K562 treated with DMSO at 1 percent for 4 hours (cell line): Measurements from ENCODE around the gene KRTAP5-7. TPM values are rescaled to one million over a fixed set of nuclear protein-coding genes. Genes with fewer than 3 reads are reported as not detected.

Source experiments
- total RNA-seq: library from RNA; unstranded; fragments of 300-600 nt; gene quantifications from 2 replicates; pipeline ENCODE4 v1.2.3, GENCODE V29; 2022; ENCODE audit not compliant: insufficient read depth

The KRTAP5-7 gene, protein sequence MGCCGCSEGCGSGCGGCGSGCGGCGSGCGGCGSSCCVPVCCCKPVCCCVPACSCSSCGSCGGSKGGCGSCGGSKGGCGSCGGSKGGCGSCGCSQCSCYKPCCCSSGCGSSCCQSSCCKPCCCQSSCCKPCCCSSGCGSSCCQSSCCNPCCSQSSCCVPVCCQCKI
- not detected in 2 replicates for total RNA-seq

DNA sequence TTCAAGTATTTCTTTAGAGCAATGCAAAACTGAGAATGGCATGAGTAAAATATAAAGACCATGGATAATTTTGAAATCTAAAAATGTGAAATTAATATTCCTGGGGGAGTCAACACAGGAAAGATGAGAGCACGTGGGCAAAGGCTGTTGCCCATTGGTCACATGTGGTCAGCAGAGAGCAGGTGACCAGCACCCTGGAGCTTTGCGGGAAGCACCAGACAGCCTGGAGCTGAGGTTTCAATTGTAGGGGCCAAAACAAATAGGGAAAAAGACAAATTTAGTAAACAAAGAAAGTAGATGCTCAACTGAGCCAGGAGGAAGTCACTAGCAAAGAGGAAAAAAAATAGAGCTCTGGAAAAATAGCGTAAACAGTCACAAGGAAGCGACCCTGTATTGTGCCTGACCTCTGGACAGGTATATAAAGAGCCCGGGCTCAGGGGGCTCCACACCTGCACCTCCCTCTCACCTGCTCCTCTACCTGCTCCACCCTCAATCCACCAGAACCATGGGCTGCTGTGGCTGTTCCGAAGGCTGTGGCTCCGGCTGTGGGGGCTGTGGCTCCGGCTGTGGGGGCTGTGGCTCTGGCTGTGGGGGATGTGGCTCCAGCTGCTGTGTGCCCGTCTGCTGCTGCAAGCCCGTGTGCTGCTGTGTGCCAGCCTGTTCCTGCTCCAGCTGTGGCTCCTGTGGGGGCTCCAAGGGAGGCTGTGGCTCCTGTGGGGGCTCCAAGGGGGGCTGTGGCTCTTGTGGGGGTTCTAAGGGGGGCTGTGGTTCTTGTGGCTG, at the start of gene KRTAP5-7:
Gene KRTAP5-7, plus strand, starts transcription at position 472 of the 780 bp plus-strand sequence. Its CDS starts 34 bp downstream, at position 506.

DNA sequence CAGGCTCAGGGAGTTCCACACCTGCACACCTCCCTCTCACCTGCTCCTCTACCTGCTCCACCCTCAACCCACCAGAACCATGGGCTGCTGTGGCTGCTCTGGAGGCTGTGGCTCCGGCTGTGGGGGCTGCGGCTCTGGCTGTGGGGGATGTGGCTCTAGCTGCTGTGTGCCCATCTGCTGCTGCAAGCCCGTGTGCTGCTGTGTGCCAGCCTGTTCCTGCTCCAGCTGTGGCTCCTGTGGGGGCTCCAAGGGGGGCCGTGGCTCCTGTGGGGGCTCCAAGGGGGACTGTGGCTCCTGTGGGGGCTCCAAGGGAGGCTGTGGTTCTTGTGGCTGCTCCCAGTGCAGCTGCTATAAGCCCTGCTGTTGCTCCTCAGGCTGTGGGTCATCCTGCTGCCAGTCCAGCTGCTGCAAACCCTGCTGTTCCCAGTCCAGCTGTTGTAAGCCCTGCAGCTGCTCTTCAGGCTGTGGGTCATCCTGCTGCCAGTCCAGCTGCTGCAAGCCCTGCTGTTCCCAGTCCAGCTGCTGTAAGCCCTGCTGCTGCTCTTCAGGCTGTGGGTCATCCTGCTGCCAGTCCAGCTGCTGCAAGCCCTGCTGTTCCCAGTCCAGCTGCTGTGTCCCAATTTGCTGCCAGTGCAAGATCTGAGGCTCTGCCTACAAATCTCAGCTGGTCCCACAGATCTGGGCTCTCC, 11.1 kb downstream of the KRTAP5-7 start, which contains the start of gene KRTAP5-8:
Gene KRTAP5-8, plus strand, starts transcription at position 49 of the 689 bp plus-strand sequence. Its CDS starts 31 bp downstream, at position 80.

DNA sequence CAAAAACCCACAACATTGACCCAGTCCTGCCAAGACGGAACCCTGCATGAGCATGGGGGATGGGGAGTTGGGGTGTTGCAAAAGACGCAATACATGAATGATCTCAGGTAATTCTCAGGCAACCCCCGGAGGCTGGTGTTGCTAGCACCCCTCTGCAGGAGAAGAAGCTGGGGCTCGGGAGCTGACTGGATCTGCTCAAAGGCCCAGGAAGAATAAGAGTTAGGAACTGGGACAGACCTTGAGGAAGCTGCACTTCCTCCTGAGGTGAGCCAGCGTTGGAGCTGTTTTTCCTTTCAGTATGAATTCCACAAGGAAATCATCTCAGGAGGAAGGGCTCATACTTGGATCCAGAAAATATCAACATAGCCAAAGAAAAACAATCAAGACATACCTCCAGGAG, 21.1 kb downstream of the KRTAP5-7 start, which contains the start of gene KRTAP5-9:
Gene KRTAP5-9, plus strand, starts transcription at position 301 of the 400 bp plus-strand sequence. CDS start 238 bp downstream, outside the sequence.

DNA sequence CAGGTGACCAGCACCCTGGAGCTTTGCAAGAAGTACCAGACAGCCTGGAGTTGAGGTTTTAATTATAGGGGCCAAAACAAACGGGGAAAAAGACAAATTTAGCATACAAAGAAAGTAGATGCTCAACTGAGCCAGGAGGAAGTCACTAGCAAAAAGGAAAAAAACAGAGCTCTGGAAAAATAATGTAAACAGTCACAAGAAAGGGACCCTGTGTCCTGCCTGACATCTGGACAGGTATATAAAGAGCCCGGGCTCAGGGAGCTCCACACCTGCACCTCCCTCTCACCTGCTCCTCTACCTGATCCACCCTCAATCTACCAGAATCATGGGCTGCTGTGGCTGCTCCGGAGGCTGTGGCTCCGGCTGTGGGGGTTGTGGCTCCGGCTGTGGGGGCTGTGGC, 38.2 kb downstream of the KRTAP5-7 start, which contains the start of gene KRTAP5-10:
Gene KRTAP5-10, plus strand, starts transcription at position 301 of the 400 bp plus-strand sequence. Its CDS starts 25 bp downstream, at position 326.

Other genes with a start within 250 kb of the KRTAP5-7 start
- gene DHCR7, start 78.9 kb upstream of the KRTAP5-7 start, total RNA-seq = 51.5 and 80.5 TPM in 2 replicates
- gene NADSYN1, start 74.1 kb upstream of the KRTAP5-7 start, total RNA-seq = 49.6 and 51.2 TPM in 2 replicates
- gene KRTAP5-8, start 10.8 kb downstream of the KRTAP5-7 start, total RNA-seq = not detected in 2 replicates
- gene KRTAP5-9, start 21.2 kb downstream of the KRTAP5-7 start, total RNA-seq = not detected in 2 replicates
- not detected in 2 replicates for gene KRTAP5-10, start 38.3 kb downstream of the KRTAP5-7 start, total RNA-seq
- not detected in 2 replicates for gene KRTAP5-11, start 55.6 kb downstream of the KRTAP5-7 start, total RNA-seq